Suppressor macrophage treated with lipopolysaccharide for 4 hours (primary cell): Measurements from ENCODE around the gene SCN4A.
"Not testable (repeated sequence)": the region's sequence is repeated elsewhere in the genome, so short reads cannot be mapped to it uniquely, and the experiment has no call there.

Experiments used
- DNase-seq: peaks from one replicate; pipeline ENCODE4 v3.0.0-alpha.2; 2020

Gene SCN4A

GRCh38 chr17:63972796-63973195 is at the start of gene SCN4A:
Gene SCN4A (minus strand): TSS chr17:63972918. CDS start chr17:63972841, 77 bp downstream.
- no peak for DNase-seq

GRCh38 chr17:64020056-64020766 is 47.5 kb upstream of the SCN4A start, which contains the start of gene ICAM2:
Gene ICAM2 (minus strand): TSS chr17:64020633. CDS start chr17:64006691, 13,942 bp downstream.
- peak; percentile 51 for DNase-seq

- not testable (repeated sequence) for DNase-seq
These were observed 46.8 kb upstream of the SCN4A start for GRCh38 chr17:64019551-64019961.

DNA sequence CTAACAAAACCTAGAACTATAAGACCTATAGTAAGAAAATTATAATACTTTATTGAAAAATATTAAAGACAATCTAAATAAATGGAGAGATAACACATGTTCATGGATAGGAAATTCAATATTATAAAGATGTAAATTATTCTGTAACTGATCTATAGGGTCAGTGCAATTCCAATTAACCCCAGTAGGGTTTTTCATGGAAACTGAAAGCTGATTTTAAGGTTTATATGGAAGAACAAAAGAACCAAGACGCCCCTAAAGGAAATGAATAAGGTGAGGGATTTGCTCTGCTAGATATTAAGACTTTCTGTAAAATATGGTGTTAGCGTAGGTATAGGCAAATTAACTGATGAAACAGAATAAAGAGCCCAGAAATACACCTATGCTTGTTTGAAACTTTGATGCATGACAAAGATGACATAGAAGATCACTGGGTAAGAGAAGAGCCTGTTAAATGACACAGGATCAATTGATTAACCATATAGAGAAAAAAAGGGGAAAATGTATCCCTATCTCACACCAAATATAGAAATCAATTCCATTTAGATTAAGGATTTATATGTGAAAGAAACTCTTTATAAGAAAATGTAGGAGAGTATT is 44.8 kb upstream of the SCN4A start:
- peak; percentile 29 for DNase-seq

DNA sequence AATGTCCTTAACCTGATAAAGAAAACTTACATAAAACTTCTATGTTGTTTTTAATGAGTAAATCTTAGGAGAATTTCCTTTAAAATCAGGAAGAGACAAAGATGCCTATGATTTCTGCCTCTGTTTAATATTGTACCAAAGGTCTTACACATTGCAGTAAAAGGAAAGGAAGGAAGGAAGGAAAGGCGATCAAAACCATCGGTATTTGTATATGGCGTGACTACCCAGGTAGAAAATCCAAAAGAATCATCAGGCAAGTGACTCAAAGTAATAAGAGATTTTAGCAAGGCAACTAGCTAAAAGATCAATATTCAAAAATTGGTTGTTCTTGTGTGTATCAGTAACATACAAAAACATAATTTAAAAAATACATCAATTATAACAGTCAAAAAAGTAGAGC is 44.3 kb upstream of the SCN4A start:
- DNase-seq: no peak

DNA sequence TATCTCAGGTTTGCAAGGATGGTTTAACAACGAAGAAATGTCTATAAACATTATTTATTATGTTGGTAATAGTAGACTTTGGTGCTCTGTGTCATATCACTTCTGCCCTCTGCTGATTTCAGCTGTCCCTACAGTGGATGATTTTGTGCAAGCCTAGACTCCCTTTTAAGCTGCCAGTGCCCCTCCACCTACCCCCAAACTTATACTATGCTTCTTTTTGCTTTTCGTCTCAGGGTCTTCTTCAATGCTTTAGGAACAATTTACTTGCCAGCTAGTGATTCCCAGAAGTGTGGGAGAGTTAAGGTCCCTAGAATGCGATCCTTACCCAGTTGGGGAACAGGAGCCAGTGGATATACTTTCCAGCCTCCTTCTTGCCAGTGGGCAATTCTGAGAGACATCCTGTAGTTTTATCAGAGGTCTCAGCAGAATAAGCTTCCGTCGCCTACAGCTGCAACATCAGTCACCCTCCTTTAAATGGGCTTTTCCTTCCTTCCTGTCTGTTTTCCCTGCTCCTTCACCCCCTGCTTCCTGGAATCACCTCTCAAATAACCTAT is 43.6 kb upstream of the SCN4A start:
- DNase-seq: no peak

DNA sequence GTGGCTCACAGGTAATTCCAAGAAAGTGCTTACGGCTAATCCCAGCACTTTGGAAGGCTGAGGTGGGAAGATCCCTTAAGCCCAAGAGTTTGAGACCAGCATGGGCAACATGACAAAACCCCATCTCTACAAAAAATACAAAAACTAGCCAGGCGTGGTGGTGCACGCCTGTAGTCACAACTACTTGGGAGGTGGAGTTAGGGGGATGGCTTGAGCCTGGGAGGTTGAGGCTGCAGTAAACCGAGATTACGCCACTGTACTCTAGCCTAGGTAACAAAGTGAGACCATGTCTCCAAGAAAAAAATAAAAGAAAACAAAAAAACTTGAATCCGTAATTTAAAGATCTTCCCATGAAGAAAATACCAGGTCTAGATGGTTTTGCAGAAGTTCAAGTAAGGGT is 42.7 kb upstream of the SCN4A start:
- no peak for DNase-seq

- DNase-seq: peak; percentile 76
These were observed 37.1 kb upstream of the SCN4A start for GRCh38 chr17:64009571-64010402.

GRCh38 chr17:64008830-64009229 is 36.1 kb upstream of the SCN4A start:
- no peak for DNase-seq

DNA sequence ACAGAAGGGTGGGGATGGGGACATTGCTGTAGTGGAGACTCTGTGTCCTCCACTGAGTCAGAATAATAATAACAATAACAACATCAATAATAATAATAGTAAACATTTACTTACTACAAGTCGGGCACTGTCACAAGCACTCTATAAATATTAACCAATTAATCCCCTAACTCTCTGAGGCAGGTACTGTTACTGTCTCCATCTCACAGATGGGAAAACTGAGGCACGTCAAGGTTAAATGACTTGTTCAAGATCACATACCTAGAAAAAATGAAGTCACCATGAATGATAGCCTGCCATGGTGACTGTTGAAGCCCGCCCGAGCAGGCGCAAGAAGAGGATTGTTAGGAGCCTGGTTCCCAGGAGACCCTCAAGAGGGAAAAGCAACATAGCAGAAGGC is 35.6 kb upstream of the SCN4A start:
- no peak for DNase-seq

DNA sequence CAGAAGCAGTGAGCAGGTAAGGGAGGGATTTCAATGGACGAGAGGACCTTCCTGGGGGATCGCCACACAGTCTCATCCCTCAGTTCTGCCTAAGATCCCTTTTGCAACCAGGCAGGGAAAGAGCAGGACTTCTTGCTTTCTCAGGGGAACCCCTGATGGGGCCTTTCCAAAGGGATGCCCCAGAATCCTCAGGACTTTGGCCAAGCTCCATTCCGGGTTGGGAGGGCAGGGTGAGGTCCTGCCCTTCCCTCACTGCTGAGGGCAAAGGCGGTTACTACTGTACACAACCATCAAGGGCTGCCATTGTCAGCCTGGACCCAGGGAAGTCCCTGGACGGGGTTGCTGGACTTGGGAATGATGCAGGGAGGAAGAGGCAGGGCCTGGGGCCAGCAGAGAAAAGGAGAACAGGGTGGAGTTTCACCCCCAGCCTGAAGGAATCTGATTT is 35.1 kb upstream of the SCN4A start:
- peak; percentile 51 for DNase-seq

DNA sequence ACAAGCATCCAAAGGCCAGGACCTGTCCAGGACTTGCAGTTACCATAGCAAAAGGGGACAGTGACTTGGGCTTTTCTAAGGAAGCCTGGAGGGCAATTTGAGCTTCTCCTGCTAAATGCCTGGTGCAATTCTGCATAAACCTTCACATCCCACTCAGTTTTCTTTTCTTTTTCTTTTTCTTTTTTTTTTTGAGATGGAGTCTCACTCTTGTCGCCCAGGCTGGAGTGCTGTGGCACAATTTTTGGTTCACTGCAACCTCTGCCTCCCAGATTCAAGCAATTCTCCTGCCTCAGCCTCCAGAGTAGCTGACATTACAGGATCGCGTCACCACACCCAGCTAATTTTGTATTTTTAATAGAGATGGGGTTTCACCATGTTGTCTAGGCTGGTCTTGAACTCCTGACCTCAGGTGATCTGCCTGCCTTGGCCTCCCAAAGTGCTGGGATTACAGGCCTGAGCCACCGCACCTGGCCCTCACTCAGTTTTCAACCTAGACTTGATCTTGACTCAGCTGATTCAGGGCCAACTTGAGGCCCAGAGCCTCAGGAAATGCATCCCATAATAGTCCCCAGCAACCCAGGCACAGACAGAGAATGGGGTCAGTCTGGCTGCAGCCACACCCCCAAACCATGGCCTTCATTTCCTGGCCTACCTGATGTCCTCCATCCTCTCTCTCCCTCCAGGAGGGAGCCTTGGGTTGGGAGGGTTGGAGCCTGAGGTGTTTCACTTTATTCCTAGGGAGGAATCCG is 34.5 kb upstream of the SCN4A start:
- DNase-seq: not testable (repeated sequence)

DNA sequence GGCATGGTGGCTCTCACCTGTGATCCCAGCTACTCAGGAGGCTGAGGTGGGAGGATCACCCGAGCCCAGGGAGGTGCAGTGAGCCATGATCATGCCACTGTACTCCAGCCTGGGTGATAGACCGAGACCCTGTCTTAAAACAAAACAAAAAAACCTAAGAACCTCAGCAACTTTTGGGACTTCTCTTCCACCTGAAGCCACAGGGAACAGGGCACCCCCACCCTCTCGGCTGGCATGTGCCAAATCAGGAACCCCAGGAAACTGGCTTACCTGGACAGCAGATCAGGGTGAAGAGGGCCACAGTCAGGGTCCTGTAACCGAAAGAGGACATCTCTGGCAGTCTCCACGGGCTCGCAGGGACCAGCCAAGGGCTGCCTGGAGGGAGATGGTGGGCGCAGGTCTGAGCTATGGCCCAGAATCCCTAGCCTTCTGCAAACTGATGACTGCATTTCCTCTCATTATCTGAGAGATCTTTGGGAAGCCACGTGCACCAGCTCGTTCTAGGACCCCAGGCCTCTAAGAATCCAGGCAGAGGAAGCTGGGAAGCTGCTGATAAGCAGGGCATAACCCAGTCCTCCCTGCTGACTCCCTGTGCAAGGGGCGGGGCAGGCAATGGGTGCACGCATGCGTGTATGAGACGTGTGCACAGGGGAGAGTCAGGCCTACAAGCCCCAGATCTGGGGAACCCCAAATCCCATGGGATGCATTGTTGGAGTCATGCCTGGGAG is 33.8 kb upstream of the SCN4A start:
- no peak for DNase-seq

DNA sequence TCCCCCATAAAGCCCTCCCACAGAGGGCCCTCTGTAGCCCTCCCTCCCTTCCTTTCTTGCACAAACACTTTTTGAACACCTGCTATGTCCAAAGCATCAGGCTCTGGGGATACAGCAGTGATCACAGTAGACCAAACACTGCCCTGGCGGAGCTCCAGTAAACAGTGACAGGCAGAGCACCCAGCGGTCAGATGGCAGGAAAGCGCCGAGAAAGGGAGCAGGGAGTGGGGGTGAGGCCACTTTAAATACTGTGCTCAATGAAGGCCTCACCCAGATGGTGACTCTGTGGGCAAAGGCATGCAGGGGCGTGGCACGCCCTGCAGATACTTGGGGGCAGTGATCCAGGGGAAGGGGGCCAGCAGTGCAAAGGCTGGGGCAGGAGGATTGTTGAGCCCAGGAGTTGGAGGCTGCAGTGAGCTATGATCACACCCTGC is 33.0 kb upstream of the SCN4A start:
- DNase-seq: no peak

DNA sequence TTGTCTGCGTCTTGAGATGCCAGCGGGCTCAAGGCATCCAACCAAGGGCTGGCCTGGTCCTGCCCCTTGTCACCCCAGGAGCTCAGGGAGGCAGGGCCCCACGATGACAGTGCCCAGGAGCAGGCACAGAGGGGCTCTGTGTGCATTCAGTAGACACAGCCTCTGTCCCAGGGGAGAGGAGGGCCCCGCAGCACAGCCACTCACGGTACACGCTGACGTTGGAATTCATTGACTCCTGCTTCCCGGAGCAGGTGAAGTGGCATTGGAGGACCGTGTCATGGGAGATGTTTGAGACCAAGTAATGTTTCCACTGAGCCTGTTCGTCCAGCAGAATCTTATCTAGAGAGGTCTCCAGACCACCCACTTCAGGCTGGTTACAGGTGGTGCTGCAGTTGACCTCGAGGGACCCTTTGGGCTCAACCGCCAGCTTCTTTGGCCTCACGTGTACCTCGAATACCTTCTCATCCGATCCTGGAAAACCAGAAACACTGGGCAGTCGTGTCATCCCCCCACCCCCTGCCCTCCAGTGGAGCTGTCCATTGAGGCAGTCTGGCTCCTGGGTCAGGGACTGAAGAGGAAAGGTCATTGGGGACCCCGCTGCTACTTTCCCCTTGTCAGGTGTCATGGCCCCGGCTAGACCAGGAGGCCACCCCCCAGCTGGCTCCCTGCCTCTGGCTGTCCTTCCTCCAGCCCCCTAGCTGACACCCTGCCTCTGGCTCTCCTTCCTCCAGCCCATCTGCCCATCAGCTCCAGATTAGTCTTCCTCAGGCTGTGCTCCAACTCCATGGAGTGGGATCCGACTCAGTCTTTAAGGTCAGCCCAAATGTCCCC is 32.4 kb upstream of the SCN4A start:
- DNase-seq: no peak

GRCh38 chr17:64004218-64004770 is 31.6 kb upstream of the SCN4A start:
- DNase-seq: no peak

DNA sequence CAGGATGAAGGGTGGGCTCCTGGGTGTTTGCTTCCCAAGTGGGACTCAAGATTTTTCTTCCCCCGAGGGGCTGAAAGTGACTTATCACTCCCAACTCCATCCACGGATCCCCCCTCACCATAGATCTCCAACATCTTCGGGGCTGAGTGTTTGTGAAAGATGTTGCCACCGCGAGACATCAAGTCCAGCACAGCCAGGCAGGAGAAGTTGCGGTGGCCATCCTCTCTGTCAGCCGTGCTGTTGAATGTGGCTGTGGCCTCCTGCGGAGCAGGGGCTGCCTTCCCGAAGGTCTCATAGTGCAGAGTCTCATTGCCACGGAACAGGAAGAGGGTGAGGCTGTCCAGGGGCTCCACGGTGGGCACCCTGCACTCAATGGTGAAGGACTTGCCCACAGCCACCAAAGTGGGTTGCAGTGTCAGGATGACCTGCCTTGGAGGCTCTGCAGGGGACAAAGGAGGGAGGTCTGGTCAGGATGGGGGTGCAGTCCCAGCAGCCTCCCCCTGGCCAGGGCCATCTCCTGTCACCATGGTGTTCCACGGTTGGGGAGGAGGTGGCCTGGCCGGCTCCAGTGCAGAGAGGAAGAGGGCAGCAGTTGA is 30.9 kb upstream of the SCN4A start:
- no peak for DNase-seq

DNA sequence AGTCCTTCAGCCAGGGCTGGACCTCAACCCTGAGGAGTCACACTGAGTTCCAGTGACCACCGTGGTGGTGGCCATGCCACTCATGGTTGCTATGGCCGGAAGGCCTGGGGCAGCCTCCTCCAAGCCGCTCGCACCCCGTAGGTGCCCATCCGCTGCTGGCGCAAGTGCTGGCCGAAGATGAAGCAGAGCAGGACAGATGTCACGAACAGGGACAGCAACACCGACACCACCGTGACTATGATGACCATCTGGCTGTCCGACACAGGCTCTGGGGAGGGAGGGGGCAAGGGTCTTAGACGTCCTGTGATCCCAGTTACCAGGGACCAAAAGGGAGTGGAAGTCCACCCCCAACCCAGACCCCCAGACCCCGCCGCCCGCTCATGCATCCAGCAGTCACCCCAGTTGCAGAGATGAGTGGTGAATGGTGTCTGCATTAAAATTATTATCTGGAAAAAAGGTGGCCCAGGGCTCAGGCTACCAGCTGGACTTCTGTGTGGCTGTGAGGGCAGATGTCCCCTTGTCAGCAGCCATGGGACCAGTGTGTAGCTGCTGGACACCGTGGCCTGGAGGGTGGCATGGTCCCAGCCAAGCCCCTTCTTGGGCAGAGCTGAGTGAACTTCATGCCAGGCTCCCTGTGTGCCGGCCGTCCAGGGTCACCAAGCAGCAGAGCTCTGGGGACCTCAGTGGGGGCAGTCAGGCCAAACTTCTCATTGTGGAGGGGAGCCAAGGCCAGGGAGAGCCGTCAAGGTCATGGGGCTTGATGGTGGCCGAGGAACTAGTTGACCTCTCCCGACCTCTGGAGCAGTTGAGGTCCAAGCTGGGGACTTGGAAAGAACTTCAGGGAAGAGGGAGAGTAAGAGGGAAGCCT is 30.2 kb upstream of the SCN4A start:
- no peak for DNase-seq
